OCI-LY7 (cell line): ENCODE results near the gene C1orf105.

Experiments
- CTCF ChIP-seq: fragments of 200-600 bp; sonication (generic); conservative IDR thresholded peaks from 2 replicates; pipeline ENCODE4 v1.5.1; 2014; ENCODE audit warnings: mild to moderate bottlenecking, antibody characterized with exemption, low read length, moderate library complexity, mixed read lengths
- EZH2phosphoT487 ChIP-seq: fragments of 200-600 bp; sonication (generic); IDR thresholded peaks from 2 replicates; pipeline ENCODE4 v1.6.1; 2018; ENCODE audit warnings: low read depth, borderline replicate concordance, mild to moderate bottlenecking, mixed run types, antibody characterized with exemption, low read length, moderate library complexity, mixed read lengths

- no peak for TF ChIP-seq CTCF
- no peak for TF ChIP-seq EZH2phosphoT487
These were observed 66.4 kb downstream of the C1orf105 start for GRCh38 chr1:172486805-172487454.
